ENCODE results near the gene PRDM16. TPM values are rescaled to one million over a fixed set of nuclear protein-coding genes. Genes with fewer than 3 reads are reported as not detected.

Gene PRDM16
- total RNA-seq, 1 experiment from 2014 or later: 1.4 TPM

DNA sequence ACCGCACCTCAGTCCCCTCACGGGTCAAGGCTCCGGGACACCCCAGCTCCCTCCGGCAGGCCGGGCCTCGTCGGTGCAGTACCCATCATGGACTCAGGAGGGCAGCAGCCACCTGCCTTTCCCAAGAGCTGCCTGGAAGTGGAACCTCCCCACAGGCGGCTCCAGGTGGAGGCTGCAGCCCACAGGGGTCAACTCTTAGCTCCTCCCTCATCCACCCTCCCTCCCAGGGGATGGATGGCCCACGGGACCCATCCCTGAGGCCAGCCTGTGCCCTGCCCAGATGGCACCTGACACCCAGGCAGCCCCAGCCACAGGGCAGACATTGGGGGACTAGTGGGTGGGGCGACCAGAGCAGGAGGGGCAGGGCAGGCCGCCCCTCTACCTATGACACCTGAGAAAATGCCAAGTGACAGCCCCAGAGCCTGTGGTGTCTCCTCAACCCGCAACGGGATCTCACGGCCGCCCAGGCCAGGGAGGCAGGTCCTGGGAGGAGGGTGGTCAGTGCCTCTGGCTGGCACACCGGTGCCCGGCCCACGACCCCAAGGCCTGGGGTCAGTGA is 384.3 kb downstream of the PRDM16 start:
- Histone ChIP-seq H3K4me3 (no peak overlapping the region), H3K4me1 (peaks cover 7% of the 10 kb centered on the region), H3K27me3 (peaks cover 20% of the 10 kb centered on the region), H3K36me3 (no peaks in the 10 kb centered on the region), H3K27ac (no peak overlapping the region), H3K9me3 (replicated peaks) (no peaks in the 10 kb centered on the region)
- peak; percentile 64 to 80 for DNase-seq

DNA sequence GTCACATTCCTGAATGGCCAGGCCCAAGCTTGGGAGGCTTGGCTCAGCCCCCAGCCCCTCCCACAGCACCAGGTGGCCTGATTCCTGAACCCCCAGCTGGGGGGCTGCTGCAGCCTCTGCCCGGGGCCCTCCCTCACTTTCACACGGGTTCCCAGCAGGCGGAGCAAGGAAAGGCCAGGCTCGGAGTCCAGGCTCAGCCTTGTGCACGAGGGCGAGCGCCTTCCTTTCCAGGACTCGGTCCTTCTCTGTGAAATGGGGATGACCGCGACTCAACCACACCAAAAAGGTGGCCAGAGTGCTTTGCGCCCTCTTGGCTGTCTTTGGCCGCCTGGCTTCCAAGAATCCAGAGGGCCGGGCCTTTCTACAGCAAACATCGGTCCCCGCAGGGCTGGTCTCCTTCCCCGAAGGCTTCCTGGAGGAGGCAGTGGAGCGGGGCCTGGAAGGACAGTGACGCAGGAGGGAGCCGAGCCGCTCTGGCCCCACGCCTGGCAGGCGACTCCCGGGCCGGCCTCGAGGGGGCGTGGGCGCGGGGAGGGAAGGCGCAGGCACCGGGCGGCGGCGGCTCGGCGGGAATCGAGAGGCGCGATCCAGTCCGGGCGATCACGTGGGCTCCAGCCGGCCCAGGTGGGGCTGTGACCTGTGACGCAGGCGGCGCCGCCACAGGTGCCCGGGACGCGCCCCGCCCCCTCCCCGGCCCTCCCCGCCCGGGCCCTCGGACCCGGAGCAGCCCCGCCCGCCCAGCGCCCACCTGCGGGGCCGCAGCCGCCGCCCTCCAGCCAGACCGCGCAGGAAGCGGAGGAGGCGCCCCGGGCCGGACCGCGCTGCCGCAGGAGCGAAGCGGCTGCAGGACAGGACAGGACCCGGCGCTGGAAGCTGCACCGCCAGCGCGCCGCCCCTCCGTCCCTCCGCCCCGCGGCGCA is 385.1 kb downstream of the PRDM16 start, which contains the start of gene ARHGEF16:
Gene ARHGEF16 (plus strand): TSS at position 775 of the 920 bp plus-strand sequence. CDS start 8,420 bp downstream, outside the sequence.
- no peak within 1 kb of the TSS for H3K27ac ChIP-seq
- no peak for DNase-seq

DNA sequence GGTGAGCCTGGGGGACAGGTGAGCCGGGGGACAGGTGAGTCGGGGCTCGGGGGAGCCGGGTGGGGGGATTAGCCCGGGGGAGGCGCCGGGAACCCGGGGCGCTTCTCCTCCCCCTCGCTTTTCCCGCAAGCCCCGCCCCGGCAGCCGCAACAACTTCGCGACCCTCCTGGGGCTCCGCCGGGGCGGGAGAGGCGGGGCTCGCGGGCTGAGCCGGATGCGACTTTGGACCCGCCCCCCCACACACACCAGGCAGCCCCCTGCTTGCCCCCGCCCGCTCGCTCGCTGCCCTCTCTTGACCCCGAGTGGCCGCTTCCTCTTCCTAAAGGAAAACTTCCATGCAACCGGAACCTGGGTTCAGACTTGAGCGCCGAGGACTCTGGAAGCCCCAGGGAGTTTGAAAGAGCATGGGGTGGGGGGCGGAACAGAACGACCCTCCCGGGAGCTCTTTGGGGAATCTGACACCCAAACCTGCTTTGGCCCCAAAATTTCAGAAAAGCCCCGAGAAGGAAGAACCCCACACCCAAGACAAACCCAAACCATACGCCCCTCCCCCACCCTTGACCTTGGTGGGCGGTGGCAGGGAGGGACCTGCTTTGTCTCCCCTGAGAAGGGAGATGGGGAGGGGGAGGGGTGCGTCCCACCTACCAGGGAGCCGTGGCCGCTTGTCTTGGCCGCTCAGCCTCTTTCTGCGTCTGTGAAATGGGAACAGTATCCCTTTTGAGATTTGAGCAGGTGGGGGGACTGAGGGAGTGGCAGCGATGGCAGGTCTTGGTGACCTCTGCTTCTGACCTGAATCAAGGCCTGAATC is 386.0 kb downstream of the PRDM16 start:
- Histone ChIP-seq H3K4me3 (no peak overlapping the region), H3K27ac (no peak overlapping the region), H3K4me1 (peaks cover 13% of the 10 kb centered on the region), H3K36me3 (no peaks in the 10 kb centered on the region), H3K9me3 (replicated peaks) (no peaks in the 10 kb centered on the region), H3K27me3 (peaks cover 31% of the 10 kb centered on the region)
- DNase-seq: no peak

More for the DNA sequence above, 385.1 kb downstream of the PRDM16 start, which contains the start of gene ARHGEF16:
- H3K9me3 ChIP-seq (replicated peaks): no peaks in the 10 kb centered on the region
- H3K4me3 ChIP-seq: no peak within 1 kb of the TSS
- H3K36me3 ChIP-seq: no peaks in the 10 kb centered on the region
- H3K4me1 ChIP-seq: peaks cover 13% of the 10 kb centered on the region
- H3K27me3 ChIP-seq: peaks cover 23% of the 10 kb centered on the region

DNA sequence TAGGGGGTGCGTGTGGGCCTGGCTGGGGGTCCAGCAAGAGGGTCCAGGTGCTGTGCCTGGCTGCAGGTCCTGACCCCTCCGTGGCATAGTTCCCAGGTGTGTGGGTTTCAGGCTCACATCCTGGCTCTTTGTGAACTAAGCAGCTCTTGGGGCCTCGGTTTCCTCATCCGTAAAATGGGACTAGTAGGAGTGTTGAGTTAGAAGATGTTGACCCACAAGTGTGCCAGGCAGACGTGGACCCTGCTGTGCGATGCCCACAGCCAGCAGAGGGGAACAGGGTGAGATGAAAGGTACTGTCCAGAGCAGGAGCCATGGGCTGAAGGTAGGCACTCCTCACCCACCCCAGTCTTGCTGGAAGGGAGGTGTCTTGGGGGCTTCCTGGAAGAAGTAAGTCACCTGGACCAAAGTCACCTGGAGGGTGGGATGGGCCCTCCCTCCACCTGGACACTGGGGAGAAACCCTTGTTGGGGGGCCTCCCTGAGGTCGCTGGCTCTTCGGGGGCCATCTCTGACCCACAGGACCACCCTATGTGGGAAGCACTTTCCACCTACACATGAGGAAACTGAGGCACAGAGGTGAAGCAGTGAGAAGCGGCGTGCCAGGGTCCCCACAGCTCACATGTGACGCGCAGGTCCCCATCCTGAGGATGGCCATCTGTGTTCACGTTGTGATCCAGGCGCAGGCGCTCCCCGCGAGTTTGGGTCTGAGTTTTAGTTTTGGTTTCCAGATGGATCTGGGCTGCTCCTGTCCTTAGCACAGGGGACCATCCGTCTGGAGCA is 386.9 kb downstream of the PRDM16 start:
- no peaks in the 10 kb centered on the region for H3K36me3 ChIP-seq
- no peak overlapping the region for H3K4me3 ChIP-seq
- no peaks in the 10 kb centered on the region for H3K9me3 ChIP-seq (replicated peaks)
- H3K27ac ChIP-seq: no peak overlapping the region
- DNase-seq: no peak
- peaks cover 13% of the 10 kb centered on the region for H3K4me1 ChIP-seq
- peaks cover 37% of the 10 kb centered on the region for H3K27me3 ChIP-seq

DNA sequence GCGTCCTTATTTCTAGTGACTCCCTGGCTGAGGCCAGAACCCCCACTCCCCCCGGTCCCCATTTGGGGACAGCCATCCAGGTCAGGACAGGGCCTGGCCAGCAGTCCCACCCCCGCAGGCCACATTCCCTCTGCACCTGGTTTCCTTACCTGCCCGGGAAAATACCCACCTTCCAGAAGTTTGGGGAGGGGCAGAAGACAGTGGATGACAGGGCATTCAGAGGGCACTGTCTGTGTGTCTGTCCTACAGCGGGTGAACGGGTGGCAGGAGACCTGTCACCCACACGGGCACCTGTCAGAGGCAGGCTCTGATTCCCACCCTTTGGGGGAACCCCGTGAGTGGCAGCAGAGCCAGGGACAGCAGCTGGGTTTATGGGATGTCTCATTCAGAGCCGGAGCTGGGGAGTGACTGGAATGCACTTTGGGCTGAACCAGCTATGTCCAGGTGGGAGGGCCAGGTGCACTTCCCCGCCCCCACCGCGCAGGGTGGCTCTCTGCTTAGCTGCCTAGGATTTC is 387.5 kb downstream of the PRDM16 start:
- Histone ChIP-seq H3K9me3 (replicated peaks) (no peaks in the 10 kb centered on the region), H3K4me3 (no peak overlapping the region), H3K4me1 (peaks cover 13% of the 10 kb centered on the region), H3K36me3 (no peaks in the 10 kb centered on the region), H3K27ac (no peak overlapping the region), H3K27me3 (peaks cover 42% of the 10 kb centered on the region)
- DNase-seq: no peak

DNA sequence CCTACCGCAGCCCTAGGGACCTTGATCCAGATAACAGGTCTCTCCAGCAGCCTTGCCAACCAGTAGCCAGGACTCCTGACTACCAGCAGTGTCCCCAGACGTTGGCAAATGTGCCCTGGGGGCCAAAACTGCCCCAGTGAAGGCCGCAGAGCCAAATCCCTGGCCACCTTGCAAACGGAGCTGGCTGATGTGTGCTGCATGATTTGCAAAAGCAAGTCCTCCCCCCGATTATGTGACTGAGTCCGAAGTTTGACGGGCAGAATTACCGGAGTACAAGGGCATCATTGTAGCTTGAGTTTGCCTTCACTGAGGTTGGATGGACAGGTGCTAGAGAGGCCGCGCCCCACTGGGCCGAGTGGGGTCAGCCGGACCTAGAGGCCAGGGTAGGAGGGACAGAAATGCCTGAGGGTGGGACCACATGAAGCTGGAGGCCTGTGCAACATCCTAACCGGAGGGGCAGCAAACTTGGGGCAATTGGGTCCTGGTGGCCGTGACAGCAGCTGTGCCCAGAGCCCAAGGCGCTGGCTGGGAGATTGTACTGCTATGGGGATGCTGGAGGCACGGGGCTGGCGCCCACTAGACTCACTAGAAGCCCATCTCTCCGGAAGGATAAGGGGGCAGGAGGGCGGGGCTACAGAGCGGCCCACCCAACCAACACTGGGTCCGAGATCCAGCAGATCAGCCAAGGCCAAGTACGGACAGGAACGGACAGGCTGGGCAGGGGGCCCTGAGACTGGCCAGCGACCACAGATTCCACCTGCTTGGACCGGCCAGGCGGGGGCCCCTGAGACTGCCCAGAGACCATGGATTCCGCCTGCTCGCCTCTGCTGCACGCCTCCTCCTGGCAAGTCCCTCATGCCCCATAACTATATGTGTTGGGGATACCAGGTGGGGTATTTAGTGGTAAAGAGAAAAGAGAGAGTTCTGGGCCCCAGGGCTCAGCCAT is 388.2 kb downstream of the PRDM16 start:
- Histone ChIP-seq H3K27ac (no peak overlapping the region), H3K9me3 (replicated peaks) (no peaks in the 10 kb centered on the region), H3K4me3 (no peak overlapping the region), H3K4me1 (peaks cover 13% of the 10 kb centered on the region), H3K36me3 (no peaks in the 10 kb centered on the region), H3K27me3 (peaks cover 40% of the 10 kb centered on the region)
- no peak for DNase-seq

DNA sequence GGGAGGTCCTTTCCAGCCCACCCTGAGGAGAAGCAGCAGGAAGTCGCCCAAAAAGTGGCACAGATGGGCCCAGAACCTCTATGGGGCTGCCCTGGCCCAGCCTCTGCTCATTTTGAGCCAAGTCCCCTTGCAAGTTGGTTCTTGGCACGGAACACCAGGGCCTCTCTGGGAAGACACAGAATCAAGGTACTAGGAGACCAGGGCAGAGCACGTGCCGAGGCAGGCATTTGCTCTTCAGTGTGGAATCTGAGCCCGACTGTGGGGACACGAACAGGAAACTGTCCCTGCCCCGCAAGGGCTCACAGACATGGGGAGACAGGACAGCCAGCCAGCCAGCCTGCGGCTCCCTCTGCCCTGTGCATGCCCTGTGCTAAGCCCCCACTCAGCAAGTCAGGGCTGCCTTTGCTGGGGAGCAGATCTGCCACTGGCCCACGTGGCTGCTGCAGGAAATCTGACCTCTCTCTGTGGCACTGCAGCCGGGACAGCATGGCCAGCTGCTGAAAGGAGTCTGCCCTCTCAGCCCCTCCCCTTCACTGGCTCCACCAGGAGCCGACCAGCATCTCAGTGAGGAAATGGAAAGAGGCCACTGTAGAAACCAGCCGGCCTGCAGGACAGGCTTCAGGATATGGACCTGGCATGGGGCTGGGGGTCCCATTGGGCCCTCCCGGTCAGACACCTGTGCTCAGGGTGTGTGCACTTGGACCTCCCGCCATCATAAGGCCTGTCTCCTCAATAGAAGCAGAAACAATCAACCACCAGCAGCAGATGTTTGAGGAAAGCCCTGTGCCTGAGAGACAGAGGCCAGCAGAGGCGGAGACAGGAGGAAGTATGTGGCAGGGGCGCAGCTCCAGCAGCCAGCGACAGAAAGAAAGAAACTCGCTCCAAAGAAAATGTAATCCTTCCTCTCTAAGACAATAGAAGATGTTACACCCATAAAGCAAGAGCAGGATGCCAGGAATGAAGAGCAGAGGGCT is 389.2 kb downstream of the PRDM16 start:
- H3K27me3 ChIP-seq: peaks cover 35% of the 10 kb centered on the region
- H3K4me3 ChIP-seq: no peak overlapping the region
- H3K9me3 ChIP-seq (replicated peaks): no peaks in the 10 kb centered on the region
- no peak overlapping the region for H3K27ac ChIP-seq
- DNase-seq: peak; percentile 67 to 80
- no peaks in the 10 kb centered on the region for H3K36me3 ChIP-seq
- peaks cover 13% of the 10 kb centered on the region for H3K4me1 ChIP-seq

DNA sequence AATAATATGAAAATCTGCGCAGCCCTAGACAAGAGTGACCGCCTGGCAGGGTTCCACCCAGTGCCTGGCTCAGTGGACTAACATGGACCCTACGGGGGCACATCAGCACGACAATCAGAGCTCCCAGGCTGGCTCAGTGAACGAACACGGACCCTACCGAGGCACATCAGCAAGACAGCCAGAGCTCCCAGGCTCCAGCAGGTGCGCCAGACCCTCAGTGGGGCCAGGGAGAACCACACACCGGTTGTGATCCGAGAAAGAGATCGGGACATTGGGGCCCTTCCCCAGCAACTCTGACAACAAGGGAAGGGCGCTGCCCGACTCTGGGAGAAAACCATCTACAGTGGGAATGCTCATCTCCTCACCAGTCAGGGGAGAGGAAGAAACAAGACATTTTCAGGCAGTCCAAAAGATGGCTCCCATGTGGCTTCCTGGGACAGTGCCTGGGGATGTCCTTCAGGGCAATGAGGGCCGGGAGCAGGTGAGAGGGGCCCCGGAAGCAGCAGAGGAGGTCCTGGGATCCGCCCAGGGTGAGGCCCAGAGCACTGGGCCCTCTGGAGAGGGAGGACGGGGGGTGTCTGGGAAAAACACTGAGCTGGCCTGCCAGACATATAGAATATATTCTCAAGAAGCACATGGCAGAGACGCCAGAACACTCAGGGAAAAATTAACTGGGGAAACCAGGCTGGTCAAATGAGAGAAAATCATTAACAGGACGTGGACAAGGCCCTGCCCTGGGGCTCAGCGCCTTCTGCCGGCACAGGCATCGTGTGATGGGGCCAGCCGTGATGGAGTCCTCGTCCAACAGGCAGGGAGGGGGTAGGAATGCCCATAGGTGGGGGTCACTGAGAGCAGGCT is 390.3 kb downstream of the PRDM16 start:
- H3K27ac ChIP-seq: no peak overlapping the region
- DNase-seq: no peak
- H3K4me1 ChIP-seq: peaks cover 13% of the 10 kb centered on the region

DNA sequence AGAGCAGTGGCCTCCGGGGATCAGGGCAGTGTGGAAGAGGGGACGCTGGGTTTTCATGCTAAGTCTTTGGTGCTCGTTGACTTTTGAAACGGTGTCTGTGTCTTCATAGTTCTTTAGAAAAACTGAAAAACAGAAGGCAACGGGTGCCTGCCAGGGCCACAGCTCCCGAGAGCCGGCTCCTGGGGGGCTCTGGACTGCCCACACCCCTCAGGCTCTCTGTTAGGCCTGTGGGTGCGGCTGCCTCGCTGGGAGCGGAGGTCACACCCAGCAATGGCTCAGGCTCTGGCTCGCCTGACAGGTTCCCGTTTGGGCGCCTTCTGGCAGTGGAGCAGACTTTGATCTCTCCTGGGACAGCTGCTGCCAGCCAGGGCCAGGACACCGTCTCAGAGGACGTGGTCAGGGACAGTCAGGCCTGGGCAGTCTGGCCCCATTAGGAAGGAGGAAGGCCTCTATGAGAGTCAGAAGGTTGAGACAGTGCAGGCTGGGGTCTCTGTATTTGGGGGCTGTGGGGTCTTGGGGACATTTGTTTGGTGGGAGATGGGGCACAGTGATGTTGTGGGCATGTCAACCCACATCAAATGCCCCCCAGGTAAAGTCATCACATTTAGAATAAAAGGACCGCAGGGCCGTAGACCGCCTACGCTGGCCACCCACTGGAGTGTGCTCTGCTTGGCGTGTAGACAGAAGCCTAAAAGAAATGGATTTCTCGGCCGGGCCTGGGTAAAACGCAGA is 391.1 kb downstream of the PRDM16 start:
- no peaks in the 10 kb centered on the region for H3K9me3 ChIP-seq (replicated peaks)
- no peak overlapping the region for H3K4me3 ChIP-seq
- peaks cover 13% of the 10 kb centered on the region for H3K4me1 ChIP-seq
- no peak overlapping the region for H3K27ac ChIP-seq
- peaks cover 41% of the 10 kb centered on the region for H3K27me3 ChIP-seq
- no peak for DNase-seq
- no peaks in the 10 kb centered on the region for H3K36me3 ChIP-seq

More for the DNA sequence above, 390.3 kb downstream of the PRDM16 start:
- Histone ChIP-seq H3K36me3 (no peaks in the 10 kb centered on the region), H3K4me3 (no peak overlapping the region), H3K27me3 (peaks cover 38% of the 10 kb centered on the region), H3K9me3 (replicated peaks) (no peaks in the 10 kb centered on the region)

DNA sequence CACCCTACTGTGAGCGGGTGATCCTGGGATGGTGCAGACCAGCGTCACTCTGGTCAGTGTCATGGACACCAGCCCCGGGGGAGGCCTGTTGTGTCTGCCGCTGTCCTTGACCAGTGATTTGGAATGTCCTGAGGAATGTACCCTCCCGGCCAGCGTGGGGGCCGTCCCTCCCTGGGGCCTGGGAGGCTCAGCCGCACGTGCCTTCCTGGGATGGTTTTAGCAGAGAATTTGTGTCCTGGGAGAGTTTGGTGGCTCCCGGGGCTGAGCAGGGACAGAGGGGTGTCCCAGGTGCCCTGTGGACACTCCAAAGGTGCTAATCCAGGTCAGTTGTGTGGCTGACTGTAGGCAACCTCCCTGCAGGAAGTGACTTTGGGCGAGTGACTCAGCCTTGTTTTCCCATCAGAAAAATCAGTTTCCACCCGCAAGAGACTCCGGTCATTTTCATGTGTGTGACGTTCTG is 391.7 kb downstream of the PRDM16 start:
- Histone ChIP-seq H3K27ac (no peak overlapping the region), H3K4me3 (no peak overlapping the region), H3K4me1 (peaks cover 13% of the 10 kb centered on the region), H3K27me3 (peaks cover 37% of the 10 kb centered on the region), H3K36me3 (no peaks in the 10 kb centered on the region), H3K9me3 (replicated peaks) (no peaks in the 10 kb centered on the region)
- DNase-seq: no peak
